SU-DHL-6 (cell line): Measurements from ENCODE around the gene CLEC2D.

Experiments
- EZH2phosphoT487 ChIP-seq: fragments of 200-600 bp; sonication (generic), shearing (Covaris generic); conservative IDR thresholded peaks from 2 replicates; pipeline ENCODE4 v1.6.1; 2018; ENCODE audit warnings: mild to moderate bottlenecking, antibody characterized with exemption, low read length, moderate library complexity, mixed read lengths
- TF ChIP-seq, protein P1 (sequence below): fragments of 200-600 bp; sonication (generic); IDR thresholded peaks from one replicate; pipeline ENCODE4 v1.5.1; 2017; ENCODE audit warnings: antibody characterized with exemption, mild to moderate bottlenecking, low read length, moderate library complexity; ENCODE audit not compliant: insufficient read depth, poor library complexity, severe bottlenecking

DNA sequence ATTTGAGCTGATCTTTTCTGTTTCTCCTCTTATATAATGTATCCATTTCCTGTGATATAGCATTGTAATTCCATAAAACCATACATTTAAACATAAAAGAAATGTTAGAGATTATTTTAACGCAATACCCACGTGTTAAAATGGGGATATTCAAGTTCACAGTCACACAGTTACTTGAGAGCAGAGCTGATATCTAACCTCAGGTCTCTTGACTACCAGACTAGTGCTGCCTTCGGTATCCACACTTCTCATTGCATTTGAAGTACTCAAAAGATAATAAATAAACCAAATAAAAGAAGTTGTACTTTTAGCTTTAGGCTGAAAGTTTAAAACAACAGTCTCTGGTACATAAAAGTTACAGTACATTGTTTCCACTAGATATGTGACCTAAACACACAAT is 60.5 kb downstream of the CLEC2D start:
- TF ChIP-seq, protein P1, sequence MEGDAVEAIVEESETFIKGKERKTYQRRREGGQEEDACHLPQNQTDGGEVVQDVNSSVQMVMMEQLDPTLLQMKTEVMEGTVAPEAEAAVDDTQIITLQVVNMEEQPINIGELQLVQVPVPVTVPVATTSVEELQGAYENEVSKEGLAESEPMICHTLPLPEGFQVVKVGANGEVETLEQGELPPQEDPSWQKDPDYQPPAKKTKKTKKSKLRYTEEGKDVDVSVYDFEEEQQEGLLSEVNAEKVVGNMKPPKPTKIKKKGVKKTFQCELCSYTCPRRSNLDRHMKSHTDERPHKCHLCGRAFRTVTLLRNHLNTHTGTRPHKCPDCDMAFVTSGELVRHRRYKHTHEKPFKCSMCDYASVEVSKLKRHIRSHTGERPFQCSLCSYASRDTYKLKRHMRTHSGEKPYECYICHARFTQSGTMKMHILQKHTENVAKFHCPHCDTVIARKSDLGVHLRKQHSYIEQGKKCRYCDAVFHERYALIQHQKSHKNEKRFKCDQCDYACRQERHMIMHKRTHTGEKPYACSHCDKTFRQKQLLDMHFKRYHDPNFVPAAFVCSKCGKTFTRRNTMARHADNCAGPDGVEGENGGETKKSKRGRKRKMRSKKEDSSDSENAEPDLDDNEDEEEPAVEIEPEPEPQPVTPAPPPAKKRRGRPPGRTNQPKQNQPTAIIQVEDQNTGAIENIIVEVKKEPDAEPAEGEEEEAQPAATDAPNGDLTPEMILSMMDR: no peak
- no peak for TF ChIP-seq EZH2phosphoT487
